ENCODE data around the gene REST.

Gene REST

DNA sequence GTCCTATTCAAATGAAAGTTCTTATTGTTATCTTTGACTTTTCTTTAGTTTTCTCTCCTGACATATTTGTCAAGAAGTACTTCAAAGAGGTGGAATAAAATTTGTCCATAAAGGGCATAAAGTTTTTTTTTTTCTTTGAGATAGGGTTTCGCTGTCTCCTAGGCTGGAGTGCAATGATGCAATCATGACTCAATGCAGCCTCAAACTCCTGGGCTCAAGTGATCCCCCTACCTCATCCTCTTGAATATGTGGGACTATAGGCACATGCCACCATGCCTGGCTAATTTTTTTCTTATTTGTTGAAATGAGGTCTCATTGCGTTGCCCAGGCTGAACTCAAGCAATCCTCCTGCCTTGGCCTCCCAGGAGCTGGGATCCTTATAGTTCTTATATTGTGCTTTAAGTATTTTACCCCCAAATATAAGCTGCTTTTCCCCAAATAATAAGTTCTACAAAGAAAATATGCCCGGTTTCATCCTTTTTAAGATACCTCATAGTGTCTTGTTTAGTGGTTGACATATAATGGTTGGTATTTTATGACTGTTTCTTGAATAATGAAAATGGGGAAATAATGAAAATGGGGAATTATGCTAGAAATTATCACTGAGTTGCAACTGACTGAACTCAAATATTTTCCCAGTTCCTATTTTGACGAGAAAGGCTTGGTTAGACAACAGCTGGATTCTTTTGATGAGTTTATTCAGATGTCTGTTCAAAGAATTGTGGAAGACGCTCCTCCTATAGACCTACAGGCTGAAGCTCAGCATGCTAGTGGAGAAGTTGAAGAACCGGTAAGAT, 82.6 kb downstream of the REST start:
- ATAC-seq (replicated peaks; ENCODE audit: extremely low read depth, poor library complexity, severe bottlenecking): no peak
- H3K4me3 Mint-ChIP-seq: no peak overlapping the region
- H3K4me1 Mint-ChIP-seq: peaks cover 42% of the 10 kb centered on the region
- peaks cover 65% of the 10 kb centered on the region for H3K36me3 Mint-ChIP-seq (ENCODE audit: insufficient read depth)
- no peaks in the 10 kb centered on the region for H3K9me3 Mint-ChIP-seq
- no peak for DNase-seq (ENCODE audit: low spot score in 2 of 2)
- H3K27ac Mint-ChIP-seq (ENCODE audit: low read depth): peak overlapping the region; percentile 40
- no peaks in the 10 kb centered on the region for H3K27me3 Mint-ChIP-seq

DNA sequence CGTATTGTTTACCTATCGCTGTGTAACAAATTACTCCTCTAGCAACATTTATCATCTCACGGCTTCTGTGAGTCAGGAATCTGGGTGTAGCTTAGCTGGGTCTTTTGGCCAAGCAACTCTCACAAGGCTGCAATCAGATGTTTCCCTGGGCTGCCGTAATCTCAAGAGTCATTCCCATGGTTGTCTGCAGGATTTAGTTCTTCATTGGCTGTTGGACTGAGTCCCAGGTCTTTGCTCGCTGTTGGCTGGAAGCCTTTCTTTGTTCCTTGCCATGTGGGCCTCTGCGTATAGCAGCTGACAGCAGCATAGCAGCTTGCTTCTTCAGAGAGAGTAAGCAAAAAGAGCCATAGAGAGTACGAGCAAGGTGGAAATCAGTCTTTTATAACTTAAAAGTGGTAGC, 87.8 kb downstream of the REST start:
- H3K27me3 Mint-ChIP-seq: no peaks in the 10 kb centered on the region
- DNase-seq (ENCODE audit: low spot score in 2 of 2) (no peak), ATAC-seq (replicated peaks; ENCODE audit: extremely low read depth, poor library complexity, severe bottlenecking) (no peak)
- H3K4me1 Mint-ChIP-seq: peaks cover 29% of the 10 kb centered on the region
- H3K27ac Mint-ChIP-seq (ENCODE audit: low read depth): no peak overlapping the region
- no peak overlapping the region for H3K4me3 Mint-ChIP-seq
- no peaks in the 10 kb centered on the region for H3K9me3 Mint-ChIP-seq
- H3K36me3 Mint-ChIP-seq (ENCODE audit: insufficient read depth): peaks cover 86% of the 10 kb centered on the region

DNA sequence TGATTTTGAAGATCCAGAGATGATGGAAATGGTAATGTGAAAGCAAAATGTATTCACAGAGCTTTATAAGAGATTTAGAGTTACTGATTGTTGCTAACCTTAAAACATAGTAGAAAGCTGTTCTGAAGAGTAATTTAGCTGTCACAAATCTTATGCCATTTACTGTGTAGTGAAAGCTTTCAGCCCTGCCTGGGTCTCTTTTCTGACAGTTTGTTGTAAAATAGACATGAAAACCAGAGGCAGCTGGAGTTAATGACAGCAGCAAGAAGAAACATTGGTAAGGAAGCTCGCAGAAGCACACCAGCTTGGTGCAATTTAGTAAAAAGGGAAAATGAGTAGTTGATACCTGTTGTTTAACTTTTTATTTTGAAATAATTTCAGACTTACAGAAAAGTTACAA, 92.1 kb downstream of the REST start:
- DNase-seq (ENCODE audit: low spot score in 2 of 2) (no peak), ATAC-seq (replicated peaks; ENCODE audit: extremely low read depth, poor library complexity, severe bottlenecking) (no peak)
- H3K36me3 Mint-ChIP-seq (ENCODE audit: insufficient read depth): peaks cover 77% of the 10 kb centered on the region
- no peaks in the 10 kb centered on the region for H3K9me3 Mint-ChIP-seq
- H3K4me1 Mint-ChIP-seq: peaks cover 6% of the 10 kb centered on the region
- H3K27me3 Mint-ChIP-seq: no peaks in the 10 kb centered on the region
- no peak overlapping the region for H3K27ac Mint-ChIP-seq (ENCODE audit: low read depth)
- H3K4me3 Mint-ChIP-seq: no peak overlapping the region

DNA sequence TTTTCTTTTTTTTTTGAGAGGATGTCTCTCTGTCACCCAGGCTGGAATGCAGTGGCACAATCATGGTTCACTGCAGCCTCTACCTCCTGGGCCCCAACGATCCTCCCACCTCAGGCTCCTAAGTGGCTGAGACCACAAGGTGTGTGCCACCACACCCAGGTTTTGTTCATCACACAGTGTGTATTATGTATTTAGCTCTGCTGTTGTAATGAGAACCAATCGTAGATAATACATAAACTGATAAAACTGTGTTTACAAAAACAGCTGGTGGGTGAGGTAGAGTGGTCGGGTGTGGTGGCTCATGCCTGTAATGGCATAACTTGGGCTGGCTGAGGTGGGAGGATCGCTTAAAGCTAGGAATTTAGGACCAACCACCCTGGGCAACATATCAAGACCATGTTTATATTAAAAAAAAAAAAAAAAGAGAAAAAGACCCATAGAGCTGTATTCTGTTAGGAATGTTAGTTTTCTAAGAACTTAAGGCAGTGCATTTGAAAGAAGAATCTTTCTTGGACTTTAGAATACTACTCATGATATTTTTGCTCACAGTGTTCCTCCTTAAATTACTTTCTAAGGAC, 105.9 kb downstream of the REST start:
- ATAC-seq (replicated peaks; ENCODE audit: extremely low read depth, poor library complexity, severe bottlenecking) (no peak), DNase-seq (ENCODE audit: low spot score in 2 of 2) (no peak)
- Mint-ChIP-seq H3K27me3 (no peaks in the 10 kb centered on the region), H3K4me3 (no peak overlapping the region), H3K27ac (ENCODE audit: low read depth) (no peak overlapping the region), H3K36me3 (ENCODE audit: insufficient read depth) (peaks cover 80% of the 10 kb centered on the region), H3K9me3 (no peaks in the 10 kb centered on the region), H3K4me1 (peaks cover 19% of the 10 kb centered on the region)

All from central memory CD8-positive, alpha-beta T cell (primary cell).